HL-60 (cell line): ENCODE data around the gene TJP1.

Experiments used
- DNase-seq, 2 experiments: peaks; one replicate each; pipeline ENCODE4 v3.0.0-alpha.2; 2010 to 2020; ENCODE audit warnings: low read depth in 1 of 2, low spot score in 1 of 2
- H3K27ac ChIP-seq: fragments of 250-450 bp; sonication (Bioruptor Pico); replicated peaks from 2 replicates; pipeline ENCODE4 v1.5.1; 2020; ENCODE audit warnings: mild to moderate bottlenecking, moderate library complexity
- H3K27me3 ChIP-seq: fragments of 250-450 bp; sonication (Bioruptor Pico); 2 replicates; pipeline ENCODE4 v1.5.1; 2021; ENCODE audit warnings: mild to moderate bottlenecking, moderate library complexity; ENCODE audit not compliant: insufficient read depth, poor library complexity, severe bottlenecking
- H3K4me3 ChIP-seq: replicated peaks from 2 replicates; pipeline ENCODE4 v1.5.1; 2011; ENCODE audit warnings: mild to moderate bottlenecking, control low read depth, low read length; ENCODE audit not compliant: insufficient read depth
- CTCF ChIP-seq: IDR thresholded peaks from one replicate; pipeline ENCODE4 v1.5.1; 2011; ENCODE audit warnings: low read length, control low read depth, inconsistent platforms; ENCODE audit not compliant: insufficient read depth
- GABPA ChIP-seq: IDR thresholded peaks from 2 replicates; pipeline ENCODE4 v1.6.1; 2012; ENCODE audit warnings: low read depth
- POLR2AphosphoS5 ChIP-seq: IDR thresholded peaks from 2 replicates; pipeline ENCODE4 v1.6.1; 2012; ENCODE audit warnings: low read depth
- REST ChIP-seq: IDR thresholded peaks from 2 replicates; pipeline ENCODE4 v1.6.1; 2012; ENCODE audit warnings: low read depth; ENCODE audit not compliant: insufficient replicate concordance
- SPI1 ChIP-seq: IDR thresholded peaks from 2 replicates; pipeline ENCODE4 v1.6.1; 2012; ENCODE audit warnings: low read depth, mild to moderate bottlenecking, borderline replicate concordance

The TJP1 gene

DNA sequence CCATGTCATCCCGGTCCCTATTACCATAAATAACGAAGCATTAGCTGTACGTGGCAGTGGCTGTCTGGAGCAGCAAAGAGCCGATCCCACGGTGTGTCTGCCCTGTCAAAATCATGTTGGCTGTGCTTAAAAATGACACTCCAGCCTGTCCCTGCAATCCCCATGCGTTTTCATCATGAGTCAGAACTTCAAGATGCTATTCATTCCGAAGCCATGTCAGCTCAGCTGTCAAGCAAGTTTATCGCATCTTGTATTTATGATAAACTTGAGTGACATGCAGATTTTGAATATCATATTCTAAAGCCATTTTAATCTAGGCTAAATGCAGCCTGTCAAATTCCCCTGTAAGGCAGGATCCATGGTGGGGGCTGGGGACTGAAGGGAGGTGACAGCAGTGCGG is 152.4 kb downstream of the TJP1 start:
- no peak overlapping the region for H3K4me3 ChIP-seq
- no peak for DNase-seq
- no peaks in the 10 kb centered on the region for H3K27me3 ChIP-seq
- TF ChIP-seq SPI1 (no peak), CTCF (no peak), REST (no peak), GABPA (no peak), POLR2AphosphoS5 (no peak)
- no peak overlapping the region for H3K27ac ChIP-seq

DNA sequence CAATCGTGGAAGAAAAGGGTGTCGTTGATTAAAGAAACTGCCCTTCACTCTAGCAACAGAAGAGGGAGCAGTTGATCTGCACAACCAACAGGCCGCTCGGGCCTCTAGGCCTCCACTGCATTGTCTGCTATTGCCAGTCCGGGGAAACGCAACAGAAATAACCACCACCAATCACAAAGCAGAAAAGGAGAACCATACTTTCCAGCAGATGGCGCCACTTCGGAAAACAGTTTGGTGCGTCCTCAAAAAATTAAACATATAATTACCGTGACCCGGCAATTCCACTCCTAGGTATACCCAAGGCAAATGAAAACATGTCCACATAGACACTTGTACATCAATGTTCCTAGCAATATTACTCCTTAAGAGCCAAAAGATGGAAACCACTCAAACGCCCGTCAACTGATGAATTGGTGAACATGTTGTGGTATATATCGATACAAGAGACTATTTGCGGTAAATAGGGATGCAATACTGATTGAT is 154.1 kb downstream of the TJP1 start:
- TF ChIP-seq GABPA (no peak), CTCF (no peak), REST (no peak)
- no peak overlapping the region for H3K27ac ChIP-seq
- no peaks in the 10 kb centered on the region for H3K27me3 ChIP-seq
- no peak overlapping the region for H3K4me3 ChIP-seq
- DNase-seq, result peak; percentile 1 to 49

DNA sequence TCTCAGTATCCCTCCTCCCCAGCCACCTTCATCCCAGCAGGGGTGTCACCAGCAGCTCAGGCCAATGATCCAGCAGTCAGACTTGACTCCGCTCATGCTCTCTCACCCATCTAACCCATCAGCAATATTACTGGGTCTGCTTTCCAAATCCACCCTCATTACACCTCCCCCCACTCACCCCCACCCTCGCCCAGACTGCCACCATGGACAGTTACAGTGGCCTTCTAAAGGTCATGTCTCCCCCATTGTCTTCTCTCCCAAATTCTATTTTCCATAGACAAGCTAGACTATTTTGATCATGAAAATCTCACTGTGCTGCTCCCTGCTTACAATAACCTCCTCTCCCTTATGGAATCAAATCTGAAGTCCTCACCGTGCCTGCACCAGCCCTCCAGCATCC is 156.0 kb downstream of the TJP1 start:
- H3K27me3 ChIP-seq, result no peaks in the 10 kb centered on the region
- H3K27ac ChIP-seq, result no peak overlapping the region
- no peak overlapping the region for H3K4me3 ChIP-seq
- no peak for DNase-seq
- TF ChIP-seq GABPA, result no peak
- peak; percentile 36 for TF ChIP-seq REST
